Activated gamma-delta T cell (primary cell): ENCODE data around the gene SYT10.
"Not testable (repeated sequence)": the region's sequence is repeated elsewhere in the genome, so short reads cannot be mapped to it uniquely, and the experiment has no call there.

ENCODE experiments used
- DNase-seq: peaks from one replicate; lab custom pipeline; 2025; lab: John Stamatoyannopoulos, UW

SYT10 gene

DNA sequence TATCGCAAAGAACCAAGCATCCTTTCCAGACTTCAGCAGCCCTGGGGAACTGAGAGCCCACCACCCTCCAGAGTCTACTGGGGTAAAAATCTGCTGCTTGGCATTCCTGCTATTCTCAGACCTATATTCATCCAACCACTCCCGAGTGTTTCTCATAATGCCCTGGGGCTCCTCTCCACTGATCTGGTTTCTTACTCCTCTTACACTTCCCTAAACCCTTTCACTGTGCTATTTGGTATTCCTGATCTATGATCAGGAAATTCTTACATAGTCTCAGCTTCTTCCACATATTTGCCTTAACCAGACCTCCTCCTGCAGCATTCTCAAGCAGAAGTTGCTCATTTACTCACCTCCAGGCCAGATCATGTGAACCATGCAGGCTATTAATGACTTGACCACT, 82.4 kb downstream of the SYT10 start:
- no peak for DNase-seq

DNA sequence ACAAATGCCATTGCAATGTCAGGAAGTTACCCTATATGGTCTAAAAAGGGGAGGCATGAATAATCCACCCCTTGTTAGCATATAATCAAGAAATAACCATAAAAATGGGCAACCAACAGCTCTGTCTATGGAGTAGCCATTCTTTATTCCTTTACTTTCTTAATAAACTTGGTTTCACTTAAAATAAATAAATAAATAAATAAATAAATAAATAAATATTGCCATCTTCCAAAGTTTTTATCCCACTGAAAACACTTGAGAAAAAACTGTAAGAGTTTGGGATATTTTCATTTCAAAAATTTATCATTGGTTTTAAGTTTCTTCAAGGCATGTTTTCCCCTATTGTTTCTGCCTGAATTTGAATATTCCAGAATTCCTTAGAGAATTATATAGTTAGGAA, 89.8 kb downstream of the SYT10 start:
- DNase-seq = no peak

DNA sequence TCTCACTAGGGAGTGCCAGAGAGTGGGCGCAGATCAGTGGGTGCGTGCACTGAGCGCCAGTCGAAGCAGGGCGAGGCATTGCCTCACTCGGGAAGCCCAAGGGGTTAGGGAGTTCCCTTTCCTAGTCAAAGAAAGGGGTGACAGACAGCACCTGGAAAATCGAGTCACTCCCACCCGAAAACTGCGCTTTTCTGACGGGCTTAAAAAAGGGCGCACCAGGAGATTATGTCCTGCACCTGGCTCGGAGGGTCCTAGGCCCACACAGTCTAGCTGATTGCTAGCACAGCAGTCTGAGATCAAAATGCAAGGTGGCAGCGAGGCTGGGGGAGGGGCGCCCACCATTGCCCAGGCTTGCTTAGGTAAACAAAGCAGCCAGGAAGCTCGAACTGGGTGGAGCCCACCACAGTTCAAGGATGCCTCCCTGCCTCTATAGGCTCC, 107.6 kb downstream of the SYT10 start:
- not testable (repeated sequence) for DNase-seq

DNA sequence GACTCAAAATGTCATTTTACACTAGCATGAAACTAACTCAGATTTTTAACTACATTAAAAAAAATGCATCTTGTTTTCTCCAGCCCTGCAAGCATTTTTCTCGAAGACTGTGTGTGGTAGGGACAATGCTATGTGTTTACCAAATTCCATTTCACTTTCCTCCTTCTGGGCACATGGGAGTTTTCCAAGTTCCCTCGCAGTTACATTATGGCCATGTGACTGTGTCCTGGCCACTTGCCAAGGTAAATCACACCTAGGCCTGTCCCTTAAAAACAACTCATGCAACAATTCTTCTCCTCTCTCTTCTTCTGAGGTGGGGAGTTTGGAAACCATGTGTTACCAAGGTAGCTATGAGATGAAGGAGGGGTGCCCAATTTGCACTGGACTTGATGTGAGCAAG, 108.7 kb downstream of the SYT10 start:
- DNase-seq = no peak
